Measurements from ENCODE around the gene ZCRB1. TPM values are rescaled to one million over a fixed set of nuclear protein-coding genes. Genes with fewer than 3 reads are reported as not detected.

Gene ZCRB1
- total RNA-seq, 1 experiment from 2014 or later = 38.9 TPM

- no peaks in the 10 kb centered on the region for H3K36me3 Mint-ChIP-seq (ENCODE audit: insufficient read depth, unreplicated experiment)
- no peak overlapping the region for H3K27ac Mint-ChIP-seq (ENCODE audit: unreplicated experiment)
- H3K9me3 Mint-ChIP-seq (ENCODE audit: low read depth, unreplicated experiment) = no peaks in the 10 kb centered on the region
- BruUV-seq (replicated peaks) = no TSS peak
- no peaks in the 10 kb centered on the region for H3K27me3 Mint-ChIP-seq (ENCODE audit: unreplicated experiment)
- H3K4me1 Mint-ChIP-seq (ENCODE audit: low read depth, unreplicated experiment) = no peaks in the 10 kb centered on the region
- DNase-seq = no peak
- TF ChIP-seq CTCF (IDR thresholded peaks at IDR 0.05; ENCODE audit: unreplicated experiment) = no peak
- no peak overlapping the region for H3K4me3 Mint-ChIP-seq (ENCODE audit: low read depth, unreplicated experiment)
- intact Hi-C loops (cut with micrococcal nuclease; ENCODE audit: unreplicated experiment) = no loop called here
- CTCF ChIA-PET = no interaction called here
Observed at GRCh38 chr12:42343721-42344120, 17.8 kb upstream of the ZCRB1 start.

- no peak overlapping the region for H3K4me3 Mint-ChIP-seq (ENCODE audit: low read depth, unreplicated experiment)
- intact Hi-C loops (cut with micrococcal nuclease; ENCODE audit: unreplicated experiment) = no loop called here
- CTCF ChIA-PET = no interaction called here
Observed at GRCh38 chr12:42342028-42342427, 16.1 kb upstream of the ZCRB1 start.

GRCh38 chr12:42338280-42338679 lies 12.4 kb upstream of the ZCRB1 start:
- CTCF ChIA-PET = no interaction called here
- no peaks in the 10 kb centered on the region for H3K4me1 Mint-ChIP-seq (ENCODE audit: low read depth, unreplicated experiment)
- no peaks in the 10 kb centered on the region for H3K36me3 Mint-ChIP-seq (ENCODE audit: insufficient read depth, unreplicated experiment)
- no peaks in the 10 kb centered on the region for H3K9me3 Mint-ChIP-seq (ENCODE audit: low read depth, unreplicated experiment)
- no peaks in the 10 kb centered on the region for H3K27me3 Mint-ChIP-seq (ENCODE audit: unreplicated experiment)
- intact Hi-C loops (cut with micrococcal nuclease; ENCODE audit: unreplicated experiment) = no loop called here
- DNase-seq = no peak
- no peak overlapping the region for H3K27ac Mint-ChIP-seq (ENCODE audit: unreplicated experiment)
- TF ChIP-seq CTCF (IDR thresholded peaks at IDR 0.05; ENCODE audit: unreplicated experiment) = no peak
- BruUV-seq (replicated peaks) = no TSS peak
- no peak overlapping the region for H3K4me3 Mint-ChIP-seq (ENCODE audit: low read depth, unreplicated experiment)

More at GRCh38 chr12:42342028-42342427, 16.1 kb upstream of the ZCRB1 start:
- no TSS peak for BruUV-seq (replicated peaks)
- no peak for DNase-seq
- Mint-ChIP-seq H3K27ac (ENCODE audit: unreplicated experiment) (no peak overlapping the region), H3K27me3 (ENCODE audit: unreplicated experiment) (no peaks in the 10 kb centered on the region), H3K9me3 (ENCODE audit: low read depth, unreplicated experiment) (no peaks in the 10 kb centered on the region), H3K4me1 (ENCODE audit: low read depth, unreplicated experiment) (no peaks in the 10 kb centered on the region), H3K36me3 (ENCODE audit: insufficient read depth, unreplicated experiment) (no peaks in the 10 kb centered on the region)
- TF ChIP-seq CTCF (IDR thresholded peaks at IDR 0.05; ENCODE audit: unreplicated experiment) = no peak

DNA sequence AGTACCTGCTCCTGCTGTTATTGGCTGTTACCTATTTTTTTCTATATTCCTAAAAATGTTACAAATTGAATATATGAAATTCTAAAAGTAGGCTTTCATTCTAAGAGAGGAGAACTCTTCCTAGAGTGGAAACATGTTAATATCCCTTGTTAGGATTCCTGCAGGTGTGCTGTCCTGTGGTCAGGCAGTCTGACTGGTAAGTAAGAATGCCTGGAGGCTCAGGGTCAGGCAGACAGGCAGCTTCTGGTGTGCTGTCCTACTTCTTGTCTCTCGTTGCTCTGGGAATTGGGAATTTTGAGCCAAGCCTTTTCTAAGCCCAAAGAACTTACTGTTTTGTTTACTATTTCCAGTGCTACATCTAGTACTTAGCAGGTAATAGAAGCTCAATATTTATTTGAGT lies 10.4 kb upstream of the ZCRB1 start:
- TF ChIP-seq CTCF (IDR thresholded peaks at IDR 0.05; ENCODE audit: unreplicated experiment) = no peak
- no peaks in the 10 kb centered on the region for H3K27me3 Mint-ChIP-seq (ENCODE audit: unreplicated experiment)
- peaks cover 7% of the 10 kb centered on the region for H3K4me1 Mint-ChIP-seq (ENCODE audit: low read depth, unreplicated experiment)
- no peak for DNase-seq
- intact Hi-C loops (cut with micrococcal nuclease; ENCODE audit: unreplicated experiment) = no loop called here
- CTCF ChIA-PET = interaction anchor here (0.7 kb wide), 1 partner anchor 961 kb away, joined by 9 read pairs; no protein-coding TSS in a partner anchor
- H3K36me3 Mint-ChIP-seq (ENCODE audit: insufficient read depth, unreplicated experiment) = no peaks in the 10 kb centered on the region
- no peak overlapping the region for H3K4me3 Mint-ChIP-seq (ENCODE audit: low read depth, unreplicated experiment)
- H3K9me3 Mint-ChIP-seq (ENCODE audit: low read depth, unreplicated experiment) = no peaks in the 10 kb centered on the region
- no TSS peak for BruUV-seq (replicated peaks)
- no peak overlapping the region for H3K27ac Mint-ChIP-seq (ENCODE audit: unreplicated experiment)

All from Calu3 (cell line).